ENCODE data around the gene CPXM2. TPM values are rescaled to one million over a fixed set of nuclear protein-coding genes. Genes with fewer than 3 reads are reported as not detected.

CPXM2 gene
- total RNA-seq, 1 donor from 2014 or later: 18.9 TPM

DNA sequence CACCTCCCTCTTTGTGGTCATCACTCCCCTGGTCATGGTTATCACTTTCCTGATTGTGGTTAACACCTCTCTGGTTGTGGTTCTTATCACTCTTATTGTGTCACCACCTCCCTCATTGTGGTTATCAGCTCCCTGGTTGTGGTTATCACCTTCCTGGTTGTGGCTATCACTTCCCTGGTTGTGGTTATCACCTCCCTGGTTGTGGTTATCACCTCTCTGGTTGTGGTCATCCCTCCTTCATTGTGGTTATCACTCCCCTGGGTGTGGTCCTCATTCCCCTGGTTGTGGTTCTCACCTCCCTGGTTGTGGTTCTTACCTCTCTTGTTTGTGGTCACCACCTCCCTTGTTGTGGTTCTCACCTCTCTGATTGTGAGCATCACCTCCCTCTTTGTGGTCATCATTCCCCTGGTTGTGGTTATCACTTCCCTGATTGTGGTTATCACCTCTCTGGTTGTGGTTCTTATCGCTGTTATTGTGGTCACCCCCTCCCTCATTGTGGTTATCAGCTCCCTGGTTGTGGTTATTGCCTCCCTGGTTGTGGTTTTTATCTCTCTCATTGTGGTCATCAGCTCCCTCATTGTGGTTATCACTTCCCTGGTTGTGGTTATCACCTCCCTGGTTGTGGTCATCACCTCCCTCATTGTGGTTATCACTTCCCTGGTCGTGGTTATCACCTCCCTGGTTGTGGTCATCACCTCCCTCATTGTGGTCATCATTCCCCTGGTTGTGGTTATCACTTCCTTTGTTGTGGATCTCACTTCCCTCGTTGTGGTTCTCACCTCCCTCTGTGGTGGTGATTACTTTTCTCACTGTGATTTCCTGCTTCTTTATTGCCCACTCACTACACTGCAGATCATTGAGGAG, 118.7 kb downstream of the CPXM2 start:
- no peaks in the 10 kb centered on the region for H3K36me3 ChIP-seq
- no peaks in the 10 kb centered on the region for H3K27me3 ChIP-seq
- H3K4me3 ChIP-seq: no peak overlapping the region
- no peaks in the 10 kb centered on the region for H3K9me3 ChIP-seq
- intact Hi-C loops (cut with DNase I): no loop called here
- H3K4me1 ChIP-seq: no peaks in the 10 kb centered on the region
- no peak for TF ChIP-seq POLR2A (IDR thresholded peaks at IDR 0.05)
- no peak for TF ChIP-seq POLR2AphosphoS5 (IDR thresholded peaks at IDR 0.05; ENCODE audit: insufficient read depth in 1 of 2, low read depth in 1 of 2)
- no peak for TF ChIP-seq CTCF (IDR thresholded peaks at IDR 0.05)
- H3K27ac ChIP-seq: no peak overlapping the region
- no peak for DNase-seq (ENCODE audit: extremely low spot score in 2 of 2)

- no peaks in the 10 kb centered on the region for H3K36me3 ChIP-seq
- H3K4me3 ChIP-seq: no peak overlapping the region
- no peak for DNase-seq (ENCODE audit: extremely low spot score in 2 of 2)
- no peaks in the 10 kb centered on the region for H3K4me1 ChIP-seq
- H3K9me3 ChIP-seq: no peaks in the 10 kb centered on the region
- H3K27ac ChIP-seq: no peak overlapping the region
- H3K27me3 ChIP-seq: no peaks in the 10 kb centered on the region
- intact Hi-C loops (cut with DNase I): no loop called here
- TF ChIP-seq CTCF (IDR thresholded peaks at IDR 0.05) (no peak), POLR2A (IDR thresholded peaks at IDR 0.05) (no peak), POLR2AphosphoS5 (IDR thresholded peaks at IDR 0.05; ENCODE audit: insufficient read depth in 1 of 2, low read depth in 1 of 2) (no peak)
Measured at GRCh38 chr10:123771877-123772644, 119.5 kb downstream of the CPXM2 start.

- no peaks in the 10 kb centered on the region for H3K9me3 ChIP-seq
- H3K36me3 ChIP-seq: no peaks in the 10 kb centered on the region
- H3K4me3 ChIP-seq: no peak overlapping the region
- H3K4me1 ChIP-seq: no peaks in the 10 kb centered on the region
- intact Hi-C loops (cut with DNase I): no loop called here
- H3K27ac ChIP-seq: no peak overlapping the region
- no peaks in the 10 kb centered on the region for H3K27me3 ChIP-seq
- DNase-seq (ENCODE audit: extremely low spot score in 2 of 2): no peak
- TF ChIP-seq CTCF (IDR thresholded peaks at IDR 0.05) (no peak), POLR2A (IDR thresholded peaks at IDR 0.05) (no peak), POLR2AphosphoS5 (IDR thresholded peaks at IDR 0.05; ENCODE audit: insufficient read depth in 1 of 2, low read depth in 1 of 2) (no peak)
Measured at GRCh38 chr10:123769647-123770046, 122.0 kb downstream of the CPXM2 start.

DNA sequence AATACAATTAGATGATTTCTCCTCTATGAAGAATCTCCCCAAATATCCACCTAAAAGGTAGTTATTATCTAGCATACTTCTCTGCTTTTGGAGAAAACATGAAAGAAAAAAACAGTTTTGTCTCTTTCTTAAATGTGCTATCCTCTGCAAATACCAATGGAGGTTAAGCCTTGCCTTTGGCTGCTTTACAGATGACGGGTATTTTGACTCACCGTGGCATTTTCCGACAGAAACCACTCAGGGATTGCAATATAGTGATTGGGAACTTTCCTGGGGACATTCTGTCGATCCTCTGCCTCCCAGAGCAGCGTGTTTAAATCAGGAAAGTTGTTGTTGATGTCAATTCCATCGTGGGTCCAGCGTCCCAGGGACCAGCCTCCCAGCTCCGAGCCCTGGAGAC, 124.8 kb downstream of the CPXM2 start:
- TF ChIP-seq CTCF (IDR thresholded peaks at IDR 0.05) (no peak), POLR2A (IDR thresholded peaks at IDR 0.05) (no peak), POLR2AphosphoS5 (IDR thresholded peaks at IDR 0.05; ENCODE audit: insufficient read depth in 1 of 2, low read depth in 1 of 2) (no peak)
- no peak for DNase-seq (ENCODE audit: extremely low spot score in 2 of 2)
- Histone ChIP-seq H3K4me3 (no peak overlapping the region), H3K4me1 (no peaks in the 10 kb centered on the region), H3K36me3 (no peaks in the 10 kb centered on the region), H3K27ac (no peak overlapping the region), H3K27me3 (no peaks in the 10 kb centered on the region), H3K9me3 (no peaks in the 10 kb centered on the region)
- intact Hi-C loops (cut with DNase I): no loop called here
